Breast epithelium (tissue), 4 donors: Measurements from ENCODE around the gene SIK3. TPM values are rescaled to one million over a fixed set of nuclear protein-coding genes. Genes with fewer than 3 reads are reported as not detected.

ENCODE experiments used
- DNase-seq, 2 donors: peaks; one replicate each; pipeline ENCODE4 v3.0.0-alpha.2; 2019; ENCODE audit warnings: low spot score in 2 of 2
- H3K27ac ChIP-seq, 2 donors: fragments of 200-600 bp; sonication (generic) in 1 of 2; one replicate each; pipeline ENCODE4 v1.5.1; 2016 to 2019; ENCODE audit warnings: mild to moderate bottlenecking in 1 of 2
- H3K27me3 ChIP-seq, 2 donors: fragments of 200-600 bp; sonication (generic) in 1 of 2; one replicate each; pipeline versions ENCODE4 v1.5.1 to v1.6.0; 2017 to 2019; ENCODE audit warnings: control low read depth in 1 of 2, mild to moderate bottlenecking in 1 of 2
- H3K36me3 ChIP-seq: fragments of 200-600 bp; one replicate; pipeline ENCODE4 v1.5.1; 2019
- H3K4me1 ChIP-seq, 2 donors: fragments of 200-600 bp; sonication (generic); one replicate each; pipeline ENCODE4 v1.5.1; 2016 to 2019; ENCODE audit warnings: control low read depth in 1 of 2
- H3K4me3 ChIP-seq, 3 donors: fragments of 200-600 bp; sonication (generic); 1 replicate in 2 of 3; 2 replicates in 1 of 3; pipeline ENCODE4 v1.5.1; 2016 to 2019; ENCODE audit warnings: mild to moderate bottlenecking in 3 of 3, moderate library complexity in 2 of 3
- H3K9me3 ChIP-seq, 2 donors: fragments of 200-600 bp; sonication (generic) in 1 of 2; one replicate each; pipeline ENCODE4 v1.5.1; 2016 to 2019; ENCODE audit warnings: control low read depth in 1 of 2
- POLR2A ChIP-seq: fragments of 450-650 bp; IDR thresholded peaks from one replicate; pipeline ENCODE4 v1.6.1; 2016; ENCODE audit warnings: antibody characterized with exemption, mild to moderate bottlenecking, moderate library complexity
- POLR2AphosphoS5 ChIP-seq, 3 donors: sonication (generic); formaldehyde crosslinking; IDR thresholded peaks; one replicate each; pipeline ENCODE4 v1.6.1; 2017; ENCODE audit warnings: antibody characterized with exemption in 3 of 3
- intact Hi-C: fragments of 100-400 bp; cut with DNase I; formaldehyde crosslinking; loops from one replicate; pipeline ENCODE4 v1.15.1; 2023; ENCODE audit warnings: low total_unique reads
- total RNA-seq, 3 donors: library from RNA; depleted of rRNA; stranded (reverse); fragments of >200 nt; gene quantifications; one replicate each; pipeline ENCODE4 v1.1.0, GENCODE V29; 2016
- TF ChIP-seq, protein P1 (sequence below), 3 donors: fragments of 450-650 bp; IDR thresholded peaks; one replicate each; pipeline ENCODE4 v1.5.1; 2016 to 2017; ENCODE audit warnings: antibody characterized with exemption in 3 of 3, mild to moderate bottlenecking in 3 of 3, moderate library complexity in 3 of 3

SIK3 gene
- total RNA-seq, 3 donors from 2014 or later: 26.9 to 110 (median 57.0) TPM

DNA sequence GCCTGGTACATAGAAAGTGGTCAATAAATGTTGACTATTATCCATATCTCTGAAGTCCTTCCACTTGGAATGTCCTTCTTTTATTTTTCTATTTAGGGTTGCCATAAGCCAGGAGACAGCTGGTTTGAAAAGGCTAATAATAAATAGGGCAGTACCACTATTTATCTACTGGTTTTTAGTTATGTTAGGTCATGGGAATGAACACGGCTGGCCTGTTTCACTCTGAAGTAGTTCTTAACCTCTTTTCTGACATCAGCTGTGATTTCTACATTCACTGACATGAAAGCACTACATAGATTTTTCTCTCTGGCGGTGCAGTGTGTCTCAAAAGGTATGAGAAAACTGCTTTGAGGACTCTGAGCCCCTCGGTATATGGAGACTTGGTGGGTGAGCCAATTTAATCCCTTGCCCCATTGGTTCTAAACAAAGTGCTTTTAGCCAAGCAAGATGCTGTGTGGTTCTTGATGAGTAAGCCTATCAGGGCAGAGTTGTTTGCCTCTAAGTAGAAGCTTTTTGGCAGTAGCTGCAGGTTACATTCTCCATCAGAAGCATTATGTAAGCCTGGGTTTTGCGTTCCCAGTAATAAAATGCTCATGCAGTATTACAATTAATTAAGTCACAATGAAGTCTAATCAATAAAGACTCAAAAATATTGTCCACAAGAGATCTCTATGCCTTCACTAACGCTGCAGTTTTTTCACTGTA is 212.1 kb downstream of the SIK3 start:
- no peaks in the 10 kb centered on the region for H3K36me3 ChIP-seq
- no peaks in the 10 kb centered on the region for H3K4me1 ChIP-seq
- no peaks in the 10 kb centered on the region for H3K9me3 ChIP-seq
- intact Hi-C loops: no loop called here
- H3K27ac ChIP-seq: no peak overlapping the region
- no peaks in the 10 kb centered on the region for H3K27me3 ChIP-seq
- TF ChIP-seq, protein P1, sequence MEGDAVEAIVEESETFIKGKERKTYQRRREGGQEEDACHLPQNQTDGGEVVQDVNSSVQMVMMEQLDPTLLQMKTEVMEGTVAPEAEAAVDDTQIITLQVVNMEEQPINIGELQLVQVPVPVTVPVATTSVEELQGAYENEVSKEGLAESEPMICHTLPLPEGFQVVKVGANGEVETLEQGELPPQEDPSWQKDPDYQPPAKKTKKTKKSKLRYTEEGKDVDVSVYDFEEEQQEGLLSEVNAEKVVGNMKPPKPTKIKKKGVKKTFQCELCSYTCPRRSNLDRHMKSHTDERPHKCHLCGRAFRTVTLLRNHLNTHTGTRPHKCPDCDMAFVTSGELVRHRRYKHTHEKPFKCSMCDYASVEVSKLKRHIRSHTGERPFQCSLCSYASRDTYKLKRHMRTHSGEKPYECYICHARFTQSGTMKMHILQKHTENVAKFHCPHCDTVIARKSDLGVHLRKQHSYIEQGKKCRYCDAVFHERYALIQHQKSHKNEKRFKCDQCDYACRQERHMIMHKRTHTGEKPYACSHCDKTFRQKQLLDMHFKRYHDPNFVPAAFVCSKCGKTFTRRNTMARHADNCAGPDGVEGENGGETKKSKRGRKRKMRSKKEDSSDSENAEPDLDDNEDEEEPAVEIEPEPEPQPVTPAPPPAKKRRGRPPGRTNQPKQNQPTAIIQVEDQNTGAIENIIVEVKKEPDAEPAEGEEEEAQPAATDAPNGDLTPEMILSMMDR (IDR thresholded peaks at IDR 0.05): no peak
- TF ChIP-seq POLR2A (no peak), POLR2AphosphoS5 (IDR thresholded peaks at IDR 0.05) (no peak)
- no peak for DNase-seq
- H3K4me3 ChIP-seq: no peak overlapping the region

DNA sequence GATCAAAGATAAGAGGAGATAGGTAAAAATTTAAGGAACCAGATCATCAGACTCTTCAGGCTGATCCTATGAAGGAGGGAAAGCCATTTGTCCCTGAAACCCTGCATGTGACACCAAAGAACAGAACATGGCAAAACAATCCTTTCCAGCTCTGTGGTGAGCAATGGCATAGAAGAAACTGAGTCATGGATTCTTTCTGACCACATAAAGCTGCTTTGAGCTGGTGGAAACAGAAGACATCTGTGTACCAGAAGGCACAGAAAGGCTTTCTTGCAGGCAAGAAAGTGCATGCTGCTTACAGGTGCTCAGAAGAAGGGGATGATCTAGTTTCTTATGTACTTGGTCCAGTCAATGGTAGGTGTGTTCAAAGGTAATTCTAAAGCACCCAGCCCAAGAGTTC is 215.8 kb downstream of the SIK3 start:
- DNase-seq: no peak
- Histone ChIP-seq H3K27me3 (no peaks in the 10 kb centered on the region), H3K9me3 (no peaks in the 10 kb centered on the region), H3K27ac (no peak overlapping the region), H3K36me3 (no peaks in the 10 kb centered on the region), H3K4me1 (no peaks in the 10 kb centered on the region), H3K4me3 (no peak overlapping the region)
- intact Hi-C loops: no loop called here
- TF ChIP-seq POLR2AphosphoS5 (IDR thresholded peaks at IDR 0.05) (no peak), POLR2A (no peak)
- TF ChIP-seq, protein P1 (IDR thresholded peaks at IDR 0.05): no peak

DNA sequence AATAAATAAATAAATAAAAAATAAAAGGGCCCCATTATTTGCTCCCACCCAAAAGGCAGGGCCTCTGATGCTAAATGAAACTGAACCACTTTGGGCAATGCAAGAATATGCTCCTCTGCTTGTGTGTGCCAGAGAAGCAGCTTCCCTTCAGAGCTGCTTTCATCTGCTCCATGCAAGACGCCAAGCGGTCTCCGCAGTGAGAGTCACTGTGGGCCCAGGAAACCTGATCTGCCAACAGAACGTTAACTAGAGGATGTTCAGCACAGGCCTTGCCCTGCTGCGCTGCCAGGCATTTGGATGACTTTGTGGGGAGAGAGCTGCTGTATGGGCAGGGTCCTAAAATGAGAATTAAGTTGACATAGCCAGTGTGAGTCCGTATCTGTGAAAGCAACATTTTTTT is 217.1 kb downstream of the SIK3 start:
- no peaks in the 10 kb centered on the region for H3K4me1 ChIP-seq
- no peak overlapping the region for H3K4me3 ChIP-seq
- no peaks in the 10 kb centered on the region for H3K36me3 ChIP-seq
- no peaks in the 10 kb centered on the region for H3K27me3 ChIP-seq
- DNase-seq: no peak
- no peak for TF ChIP-seq POLR2AphosphoS5 (IDR thresholded peaks at IDR 0.05)
- no peak for TF ChIP-seq POLR2A
- TF ChIP-seq, protein P1 (IDR thresholded peaks at IDR 0.05): no peak
- H3K27ac ChIP-seq: no peak overlapping the region
- intact Hi-C loops: no loop called here
- H3K9me3 ChIP-seq: no peaks in the 10 kb centered on the region

DNA sequence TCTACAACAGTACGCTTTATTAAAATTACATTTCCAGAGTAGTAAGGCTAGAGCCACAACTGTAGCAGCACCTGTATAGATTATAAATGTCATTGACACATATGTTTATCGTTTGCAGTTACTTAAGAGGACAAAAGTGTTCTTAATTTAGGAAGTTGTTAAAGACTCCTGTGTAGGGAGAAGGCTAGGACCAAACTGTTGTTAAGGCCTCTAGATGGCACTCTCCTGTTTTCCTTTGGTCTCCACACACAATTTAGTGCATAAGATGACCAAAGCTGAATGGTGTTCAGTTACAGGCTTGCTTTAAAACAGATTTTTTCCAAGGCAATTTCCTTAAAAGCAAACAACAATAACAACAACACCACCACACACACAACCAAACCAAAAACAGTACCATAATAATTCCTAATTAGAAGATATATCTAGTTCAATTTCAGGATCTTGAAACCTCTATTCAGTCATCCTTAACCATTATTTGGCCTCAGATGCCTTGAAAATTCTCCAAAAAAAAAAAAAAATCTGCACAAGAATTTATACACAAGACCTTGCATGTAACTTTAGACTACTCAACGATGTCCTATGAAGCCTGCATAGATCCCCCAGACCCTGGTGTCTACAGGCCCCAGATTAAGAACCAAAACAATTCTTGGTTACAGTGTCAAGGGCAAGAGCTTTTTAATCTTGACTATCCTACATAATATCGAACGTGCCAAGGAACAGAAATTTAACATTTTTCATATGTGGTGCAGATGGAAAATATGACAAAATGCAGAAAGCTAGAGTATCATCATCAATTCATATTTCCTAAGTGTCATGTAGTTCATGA is 218.2 kb downstream of the SIK3 start:
- Histone ChIP-seq H3K27ac (no peak overlapping the region), H3K36me3 (no peaks in the 10 kb centered on the region)

More for the DNA sequence above, 218.2 kb downstream of the SIK3 start:
- Histone ChIP-seq H3K4me3 (no peak overlapping the region), H3K4me1 (no peaks in the 10 kb centered on the region), H3K9me3 (no peaks in the 10 kb centered on the region), H3K27me3 (no peaks in the 10 kb centered on the region)
- TF ChIP-seq POLR2A (no peak), POLR2AphosphoS5 (IDR thresholded peaks at IDR 0.05) (no peak)
- TF ChIP-seq, protein P1 (IDR thresholded peaks at IDR 0.05): peak in 2 of 3 donors; percentile 49 to 53
- intact Hi-C loops: loop anchor here (10.0 kb wide), 1 partner anchor 345 kb away; no protein-coding TSS in a partner anchor
- no peak for DNase-seq
